Ascending aorta (tissue), 2 donors: ENCODE results near the gene XPO5. TPM values are rescaled to one million over a fixed set of nuclear protein-coding genes. Genes with fewer than 3 reads are reported as not detected.
"Not testable (repeated sequence)": the region's sequence is repeated elsewhere in the genome, so short reads cannot be mapped to it uniquely, and the experiment has no call there.

Experiments used
- DNase-seq, 2 donors: peaks; one replicate each; pipeline ENCODE4 v3.0.0-alpha.2; 2019; ENCODE audit warnings: low spot score in 2 of 2
- H3K27ac ChIP-seq, 2 donors: fragments of 200-600 bp; sonication (generic); one replicate each; pipeline ENCODE4 v1.5.1; 2016 to 2017; ENCODE audit warnings: mild to moderate bottlenecking in 1 of 2
- H3K27me3 ChIP-seq: fragments of 200-600 bp; sonication (generic); one replicate; pipeline ENCODE4 v1.5.1; 2017
- H3K36me3 ChIP-seq, 2 donors: fragments of 200-600 bp; sonication (generic); one replicate each; pipeline ENCODE4 v1.5.1; 2016
- H3K4me1 ChIP-seq, 2 donors: fragments of 200-600 bp; sonication (generic); one replicate each; pipeline ENCODE4 v1.5.1; 2016 to 2017; ENCODE audit warnings: mild to moderate bottlenecking in 1 of 2
- H3K4me3 ChIP-seq, 2 donors: fragments of 200-600 bp; sonication (generic); one replicate each; pipeline ENCODE4 v1.5.1; 2016 to 2017; ENCODE audit warnings: mild to moderate bottlenecking in 1 of 2
- H3K9me3 ChIP-seq, 2 donors: fragments of 200-600 bp; sonication (generic); one replicate each; pipeline ENCODE4 v1.5.1; 2016
- intact Hi-C: fragments of 100-400 bp; cut with DNase I; formaldehyde crosslinking; loops from one replicate; pipeline ENCODE4 v1.15.1; 2023
- total RNA-seq: library from RNA; depleted of rRNA; stranded (reverse); fragments of >200 nt; gene quantifications from one replicate; pipeline ENCODE4 v1.1.0, GENCODE V29; 2016
- TF ChIP-seq, protein P1 (sequence below), 3 experiments: fragments of 200-600 bp in 2 of 3; fragments of 450-650 bp in 1 of 3; sonication (generic) in 2 of 3; IDR thresholded peaks; one replicate each; pipeline ENCODE4 v1.5.1; 2016 to 2019; ENCODE audit warnings: antibody characterized with exemption in 3 of 3, mild to moderate bottlenecking in 1 of 3, moderate library complexity in 1 of 3

XPO5 gene
- total RNA-seq, 1 donor from 2014 or later: 21.4 TPM

- peaks cover 66 to 88% of the 10 kb centered on the region in 2 donors for H3K36me3 ChIP-seq
- intact Hi-C loops: no loop called here
Measured at GRCh38 chr6:43559328-43559727, 16.5 kb downstream of the XPO5 start.

DNA sequence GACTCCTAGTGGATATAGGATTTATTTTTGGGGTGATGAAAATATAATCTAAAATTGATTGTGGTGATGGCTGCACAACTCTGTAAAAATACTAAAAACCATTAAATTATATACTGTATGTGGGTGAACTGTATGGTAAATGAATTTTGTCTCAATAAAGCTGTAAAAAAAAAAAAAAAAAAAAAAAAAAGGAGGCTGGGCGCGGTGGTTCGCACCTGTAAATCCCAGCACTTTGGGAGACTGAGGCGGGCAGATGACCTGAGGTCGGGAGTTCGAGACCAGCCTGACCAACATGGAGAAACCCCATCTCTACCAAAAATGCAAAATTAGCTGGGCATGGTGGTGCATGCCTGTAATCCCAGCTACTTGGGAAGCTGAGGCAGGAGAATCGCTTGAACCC is 18.2 kb downstream of the XPO5 start:
- H3K27me3 ChIP-seq, DNase-seq, H3K4me1 ChIP-seq, H3K4me3 ChIP-seq, H3K27ac ChIP-seq, H3K9me3 ChIP-seq, intact Hi-C loops: not testable (repeated sequence)
- H3K36me3 ChIP-seq: peaks cover 70 to 90% of the 10 kb centered on the region in 2 donors

More at GRCh38 chr6:43559328-43559727, 16.5 kb downstream of the XPO5 start:
- Histone ChIP-seq H3K4me1 (no peaks in the 10 kb centered on the region), H3K9me3 (no peaks in the 10 kb centered on the region), H3K27ac (no peak overlapping the region), H3K4me3 (no peak overlapping the region), H3K27me3 (no peaks in the 10 kb centered on the region)
- TF ChIP-seq, protein P1, sequence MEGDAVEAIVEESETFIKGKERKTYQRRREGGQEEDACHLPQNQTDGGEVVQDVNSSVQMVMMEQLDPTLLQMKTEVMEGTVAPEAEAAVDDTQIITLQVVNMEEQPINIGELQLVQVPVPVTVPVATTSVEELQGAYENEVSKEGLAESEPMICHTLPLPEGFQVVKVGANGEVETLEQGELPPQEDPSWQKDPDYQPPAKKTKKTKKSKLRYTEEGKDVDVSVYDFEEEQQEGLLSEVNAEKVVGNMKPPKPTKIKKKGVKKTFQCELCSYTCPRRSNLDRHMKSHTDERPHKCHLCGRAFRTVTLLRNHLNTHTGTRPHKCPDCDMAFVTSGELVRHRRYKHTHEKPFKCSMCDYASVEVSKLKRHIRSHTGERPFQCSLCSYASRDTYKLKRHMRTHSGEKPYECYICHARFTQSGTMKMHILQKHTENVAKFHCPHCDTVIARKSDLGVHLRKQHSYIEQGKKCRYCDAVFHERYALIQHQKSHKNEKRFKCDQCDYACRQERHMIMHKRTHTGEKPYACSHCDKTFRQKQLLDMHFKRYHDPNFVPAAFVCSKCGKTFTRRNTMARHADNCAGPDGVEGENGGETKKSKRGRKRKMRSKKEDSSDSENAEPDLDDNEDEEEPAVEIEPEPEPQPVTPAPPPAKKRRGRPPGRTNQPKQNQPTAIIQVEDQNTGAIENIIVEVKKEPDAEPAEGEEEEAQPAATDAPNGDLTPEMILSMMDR (IDR thresholded peaks at IDR 0.05): no peak
- no peak for DNase-seq

- no peaks in the 10 kb centered on the region for H3K9me3 ChIP-seq
- no peaks in the 10 kb centered on the region for H3K4me1 ChIP-seq
- intact Hi-C loops: no loop called here
- DNase-seq: no peak
- TF ChIP-seq, protein P1 (IDR thresholded peaks at IDR 0.05): no peak
- no peak overlapping the region for H3K4me3 ChIP-seq
- H3K27me3 ChIP-seq: no peaks in the 10 kb centered on the region
- H3K36me3 ChIP-seq: peaks cover 77 to 87% of the 10 kb centered on the region in 2 donors
- H3K27ac ChIP-seq: no peak overlapping the region
Measured at GRCh38 chr6:43547222-43547621, 28.6 kb downstream of the XPO5 start.

DNA sequence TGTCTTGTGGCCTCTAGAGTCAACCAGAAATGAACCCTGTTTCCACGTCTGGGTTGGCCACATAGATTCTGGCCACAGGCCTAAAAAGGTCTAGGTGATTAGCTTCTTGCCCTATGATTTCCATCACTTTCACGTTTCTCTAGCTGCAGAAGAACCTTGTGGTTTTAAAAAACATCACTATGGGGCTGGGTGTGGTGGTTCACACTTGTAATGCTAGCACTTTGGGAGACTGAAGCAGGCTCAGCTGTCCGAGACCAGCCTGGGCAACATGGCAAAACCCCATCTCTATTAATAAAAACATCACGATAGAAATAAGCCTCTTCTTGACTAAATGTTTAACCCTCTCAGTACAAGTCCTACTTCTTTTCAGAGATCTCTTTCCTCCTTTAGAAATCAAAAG is 31.4 kb downstream of the XPO5 start:
- H3K4me1 ChIP-seq: no peaks in the 10 kb centered on the region
- intact Hi-C loops: no loop called here
- no peaks in the 10 kb centered on the region for H3K9me3 ChIP-seq
- TF ChIP-seq, protein P1 (IDR thresholded peaks at IDR 0.05): no peak
- no peaks in the 10 kb centered on the region for H3K27me3 ChIP-seq
- peaks cover 63 to 84% of the 10 kb centered on the region in 2 donors for H3K36me3 ChIP-seq
- DNase-seq: no peak
- H3K4me3 ChIP-seq: no peak overlapping the region
- no peak overlapping the region for H3K27ac ChIP-seq

GRCh38 chr6:43541774-43542471 is 33.9 kb downstream of the XPO5 start:
- H3K4me1 ChIP-seq: no peaks in the 10 kb centered on the region
- no peak for DNase-seq
- no peaks in the 10 kb centered on the region for H3K9me3 ChIP-seq
- peaks cover 44 to 65% of the 10 kb centered on the region in 2 donors for H3K36me3 ChIP-seq
- intact Hi-C loops: no loop called here
- TF ChIP-seq, protein P1 (IDR thresholded peaks at IDR 0.05): no peak
- H3K27ac ChIP-seq: no peak overlapping the region
- no peak overlapping the region for H3K4me3 ChIP-seq
- no peaks in the 10 kb centered on the region for H3K27me3 ChIP-seq

- no peak overlapping the region for H3K27ac ChIP-seq
- peaks cover 45 to 54% of the 10 kb centered on the region in 2 donors for H3K36me3 ChIP-seq
- TF ChIP-seq, protein P1 (IDR thresholded peaks at IDR 0.05): no peak
- H3K4me1 ChIP-seq: no peaks in the 10 kb centered on the region
- intact Hi-C loops: no loop called here
- H3K4me3 ChIP-seq: no peak overlapping the region
- H3K9me3 ChIP-seq: no peaks in the 10 kb centered on the region
- no peak for DNase-seq
- no peaks in the 10 kb centered on the region for H3K27me3 ChIP-seq
Measured at GRCh38 chr6:43540507-43540906, 35.3 kb downstream of the XPO5 start.

DNA sequence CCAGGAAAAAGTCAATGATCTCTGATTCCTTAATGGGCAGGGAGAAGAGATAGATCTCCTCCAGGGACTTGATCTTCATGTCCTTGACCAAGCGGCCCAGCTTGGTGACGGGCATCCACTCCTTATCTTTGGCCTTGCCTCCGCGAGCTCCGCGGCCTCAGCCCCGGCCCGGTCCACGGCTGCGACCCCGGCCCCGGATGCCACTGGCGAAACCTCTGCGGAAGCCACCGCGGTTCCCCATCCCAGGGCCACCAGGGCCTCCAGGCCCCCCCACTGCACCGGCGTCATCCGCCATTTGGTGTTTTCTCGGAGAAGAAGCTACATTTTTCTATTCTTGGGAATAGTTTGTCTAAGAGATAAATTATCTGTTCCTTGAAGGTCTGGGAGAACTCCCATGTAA is 36.4 kb downstream of the XPO5 start:
- H3K36me3 ChIP-seq: peaks cover 37 to 47% of the 10 kb centered on the region in 2 donors
- H3K27me3 ChIP-seq, H3K9me3 ChIP-seq, DNase-seq, intact Hi-C loops, H3K4me3 ChIP-seq, H3K27ac ChIP-seq, H3K4me1 ChIP-seq: not testable (repeated sequence)

- H3K4me1 ChIP-seq, intact Hi-C loops, H3K4me3 ChIP-seq, H3K9me3 ChIP-seq, DNase-seq, H3K27me3 ChIP-seq, H3K27ac ChIP-seq: not testable (repeated sequence)
- H3K36me3 ChIP-seq: peaks cover 39 to 51% of the 10 kb centered on the region in 2 donors
Measured at GRCh38 chr6:43538986-43539385, 36.9 kb downstream of the XPO5 start.
